Endothelial cell of umbilical vein (primary cell): ENCODE results near the gene CYP46A1. TPM values are rescaled to one million over a fixed set of nuclear protein-coding genes. Genes with fewer than 3 reads are reported as not detected.

Experiments
- BruUV-seq: library from RNA; stranded (reverse); fragments of 400-500 nt; replicated peaks from 2 replicates; lab custom pipeline; 2021; lab: Mats Ljungman, UMichigan
- CTCF ChIA-PET: fragments of 300-600, 350-600 bp; sonication (Branson Sonifier 250); formaldehyde crosslinking; loops from one replicate; lab custom pipeline; 2021; ENCODE audit warnings: antibody characterized with exemption, inconsistent platforms; lab: Charles Lee
- POLR2A ChIA-PET: fragments of 300-600, 350-600 bp; sonication (Branson Sonifier 250); formaldehyde crosslinking; loops from one replicate; lab custom pipeline; 2021; ENCODE audit warnings: antibody characterized with exemption, inconsistent platforms; lab: Charles Lee
- DNase-seq: peaks from one replicate; pipeline ENCODE4 v3.0.0-alpha.2; 2011; ENCODE audit warnings: low read depth, low spot score
- FAIRE-seq: peaks from 2 replicates; lab custom pipeline; 2011; peaks lifted over from hg19 to GRCh38; lab: Jason Lieb, UNC
- H2AFZ ChIP-seq: 2 replicates; pipeline ENCODE4 v1.6.0; 2012; ENCODE audit warnings: low read depth, low read length, control low read depth, inconsistent platforms
- H3K27ac ChIP-seq: 2 replicates; pipeline ENCODE4 v1.5.1; 2011; ENCODE audit warnings: low read depth, mild to moderate bottlenecking, control low read depth, low read length, moderate library complexity; ENCODE audit not compliant: insufficient read depth
- H3K27me3 ChIP-seq, 2 experiments: 2 replicates each; pipeline versions ENCODE4 v1.6.0 to v1.6.1; 2011; ENCODE audit warnings: low read length in 2 of 2, mixed read lengths in 1 of 2; ENCODE audit not compliant: control insufficient read depth in 2 of 2, insufficient read depth in 2 of 2
- H3K36me3 ChIP-seq, 2 experiments: 2 replicates in 1 of 2; 3 replicates in 1 of 2; pipeline ENCODE4 v1.5.1; 2011; ENCODE audit warnings: low read length in 2 of 2, mild to moderate bottlenecking in 1 of 2, moderate library complexity in 1 of 2; ENCODE audit not compliant: control insufficient read depth in 2 of 2, insufficient read depth in 2 of 2; ENCODE audit errors: extremely low read depth in 1 of 2
- H3K4me1 ChIP-seq: 3 replicates; pipeline ENCODE4 v1.5.1; 2011; ENCODE audit warnings: mild to moderate bottlenecking, low read length; ENCODE audit not compliant: control insufficient read depth, insufficient read depth; ENCODE audit errors: extremely low read depth
- H3K4me2 ChIP-seq: 2 replicates; pipeline ENCODE4 v1.6.1; 2011; ENCODE audit warnings: low read length, control low read depth, mixed read lengths; ENCODE audit not compliant: insufficient read depth
- H3K4me3 ChIP-seq, 3 experiments: fragments of 200-600 bp in 1 of 3; sonication (generic), shearing (Covaris generic) in 1 of 3; replicated peaks in 1 of 3; 2 replicates each; pipeline ENCODE4 v1.5.1; 2011 to 2016; ENCODE audit warnings: control low read depth in 3 of 3, low read length in 3 of 3, mild to moderate bottlenecking in 2 of 3, inconsistent platforms in 1 of 3, low read depth in 1 of 3, moderate library complexity in 1 of 3; ENCODE audit not compliant: insufficient read depth in 1 of 3
- H3K79me2 ChIP-seq: 2 replicates; pipeline ENCODE4 v1.6.0; 2012; ENCODE audit warnings: low read length, inconsistent platforms; ENCODE audit not compliant: control insufficient read depth, insufficient read depth
- H3K9ac ChIP-seq: replicated peaks from 2 replicates; pipeline ENCODE3; 2011; ENCODE audit warnings: low read length, control low read depth; ENCODE audit not compliant: insufficient read depth; ENCODE audit errors: extremely low read depth
- H3K9me1 ChIP-seq: replicated peaks from 3 replicates; pipeline ENCODE4 v1.6.0; 2011; ENCODE audit warnings: mild to moderate bottlenecking, low read length; ENCODE audit not compliant: control insufficient read depth, insufficient read depth; ENCODE audit errors: extremely low read depth
- H3K9me3 ChIP-seq: replicated peaks from 2 replicates; pipeline ENCODE4 v1.5.1; 2012; ENCODE audit warnings: low read length, inconsistent platforms; ENCODE audit not compliant: control insufficient read depth, insufficient read depth
- H4K20me1 ChIP-seq: replicated peaks from 2 replicates; pipeline ENCODE3; 2011; ENCODE audit warnings: mild to moderate bottlenecking, low read length; ENCODE audit not compliant: control insufficient read depth, insufficient read depth; ENCODE audit errors: extremely low read depth
- CTCF ChIP-seq, 2 donors: IDR thresholded peaks; 1 replicate in 1 of 2; 2 replicates in 1 of 2; pipeline ENCODE4 v1.5.1; 2011; ENCODE audit warnings: low read length in 2 of 2, mild to moderate bottlenecking in 2 of 2, moderate library complexity in 2 of 2, control low read depth in 1 of 2, inconsistent platforms in 1 of 2, low read depth in 1 of 2; ENCODE audit not compliant: insufficient read depth in 1 of 2; ENCODE audit errors: extremely low read depth in 1 of 2
- EZH2 ChIP-seq: IDR thresholded peaks from 2 replicates; pipeline ENCODE4 v1.6.1; 2012; ENCODE audit warnings: borderline replicate concordance, low read depth, mild to moderate bottlenecking, moderate library complexity, low read length, inconsistent platforms; ENCODE audit not compliant: severe bottlenecking
- FOS ChIP-seq: IDR thresholded peaks from 2 replicates; pipeline ENCODE4 v1.6.1; 2011; ENCODE audit warnings: mild to moderate bottlenecking, low read length, moderate library complexity, borderline replicate concordance; ENCODE audit not compliant: insufficient read depth
- GATA2 ChIP-seq: IDR thresholded peaks from 2 replicates; pipeline ENCODE4 v1.7.0; 2011; ENCODE audit warnings: low read depth, mild to moderate bottlenecking, moderate library complexity, mixed read lengths, low read length; ENCODE audit not compliant: insufficient read length, insufficient read depth
- JUN ChIP-seq: IDR thresholded peaks from 2 replicates; pipeline ENCODE4 v1.6.1; 2011; ENCODE audit warnings: borderline replicate concordance, low read depth; ENCODE audit not compliant: insufficient read length, insufficient read depth
- MAX ChIP-seq: IDR thresholded peaks from 2 replicates; pipeline ENCODE4 v1.6.1; 2011; ENCODE audit not compliant: insufficient read depth, insufficient read length
- MYC ChIP-seq: IDR thresholded peaks from one replicate; pipeline ENCODE4 v1.6.1; 2011; ENCODE audit warnings: mild to moderate bottlenecking, low read depth, low read length
- POLR2A ChIP-seq: IDR thresholded peaks from 2 replicates; pipeline ENCODE4 v1.6.1; 2012; ENCODE audit warnings: low read depth, mild to moderate bottlenecking, control low read depth, low read length
- POLR2AphosphoS5 ChIP-seq: IDR thresholded peaks from 2 replicates; pipeline ENCODE4 v1.6.1; 2012; ENCODE audit warnings: low read depth, mild to moderate bottlenecking, control low read depth, low read length, moderate library complexity; ENCODE audit not compliant: insufficient read depth
- dilution Hi-C: fragments of 300-500 bp; cut with MboI; formaldehyde crosslinking; loops from one replicate; pipeline ENCODE4 v1.15.0; 2019; ENCODE audit warnings: low sequenced_read_pairs; ENCODE audit not compliant: extremely low pct_ligation_motif_present
- intact Hi-C: fragments of 100-400 bp; cut with micrococcal nuclease; formaldehyde crosslinking; loops from one replicate; pipeline ENCODE4 v1.10.0; 2022
- polyA plus RNA-seq, 4 experiments: library from polyadenylated mRNA; depleted of rRNA in 3 of 4; stranded (reverse) in 3 of 4; unstranded in 1 of 4; fragments of >200 nt; gene quantifications; 2 replicates each; pipeline versions ENCODE4 v1.2.1 to v1.2.3, GENCODE V29; 2011 to 2012; ENCODE audit warnings: missing spikeins in 1 of 4
- total RNA-seq: library from RNA; stranded (reverse); gene quantifications from 2 replicates; pipeline ENCODE4 v1.2.3, GENCODE V29; 2021

The CYP46A1 gene
- total and polyA plus RNA-seq, 2 donors (not counting 3 experiments of a cell fraction or from before 2014, with no cell fraction given): 0.03 to 0.24 TPM

GRCh38 chr14:99684410-99684934 lies 374 bp downstream of the CYP46A1 start:
- Histone ChIP-seq H3K4me2 (peak overlapping the region; percentile 15), H3K27me3 (peaks cover 5 to 11% of the 10 kb centered on the region in 2 experiments), H3K4me3 (peak overlapping the region; percentile 15 to 51 (median 15)), H3K27ac (no peak overlapping the region), H3K79me2 (no peaks in the 10 kb centered on the region), H3K4me1 (peaks cover 8% of the 10 kb centered on the region), H4K20me1 (no peaks in the 10 kb centered on the region), H3K9me3 (no peaks in the 10 kb centered on the region), H3K36me3 (no peaks in the 10 kb centered on the region), H3K9me1 (no peaks in the 10 kb centered on the region), H3K9ac (no peak overlapping the region), H2AFZ (peak overlapping the region; percentile 63)
- ChIA-PET POLR2A (interaction anchor here (0.6 kb wide), 1 partner anchor 287 kb away, joined by 4 read pairs; no protein-coding TSS in a partner anchor), CTCF (interaction anchor here (0.6 to 4.5 kb wide), 14 partner anchors 39 to 263 kb away, joined by 3 to 27 read pairs (median 4); no protein-coding TSS in a partner anchor)
- no TSS peak for BruUV-seq
- no peak for DNase-seq
- no peak for TF ChIP-seq POLR2AphosphoS5
- TF ChIP-seq GATA2: no peak
- no peak for TF ChIP-seq MYC
- TF ChIP-seq JUN: no peak
- TF ChIP-seq MAX: no peak
- TF ChIP-seq EZH2: no peak
- no peak for TF ChIP-seq FOS
- TF ChIP-seq CTCF (IDR thresholded peaks at IDR 0.05; ENCODE audit: extremely low read depth in 1 of 2, insufficient read depth in 1 of 2, low read depth in 1 of 2, low read length in 2 of 2): no peak
- TF ChIP-seq POLR2A: no peak
- dilution Hi-C loops (no loop called here), intact Hi-C loops (loop anchor here (1.0 to 5.0 kb wide), 5 partner anchors 48 to 286 kb away; partner anchors contain the start of genes CCNK and EML1)
- no peak for FAIRE-seq
